ENCODE measurements around the gene MX2.

MX2 gene

GRCh38 chr21:41321211-41321907 lies 40.5 kb upstream of the MX2 start:
- Histone ChIP-seq H3K4me1 (ENCODE audit: control insufficient read depth, insufficient read depth, low read length, poor library complexity, severe bottlenecking) (peaks cover 5% of the 10 kb centered on the region), H3K36me3 (ENCODE audit: control insufficient read depth, insufficient read depth, low read length) (no peaks in the 10 kb centered on the region), H3K9me3 (ENCODE audit: control insufficient read depth, low read length) (no peaks in the 10 kb centered on the region), H3K27me3 (replicated peaks; ENCODE audit: control insufficient read depth, insufficient read depth, low read length, poor library complexity, severe bottlenecking) (peaks cover 17% of the 10 kb centered on the region), H3K27ac (ENCODE audit: insufficient read depth, low read length, poor library complexity, severe bottlenecking) (no peak overlapping the region), H3K4me3 (ENCODE audit: insufficient read depth, low read depth, low read length, poor library complexity, severe bottlenecking) (no peak overlapping the region)
- DNase-seq: no peak

GRCh38 chr21:41321908-41322495 lies 39.8 kb upstream of the MX2 start:
- Histone ChIP-seq H3K4me3 (ENCODE audit: insufficient read depth, low read depth, low read length, poor library complexity, severe bottlenecking) (no peak overlapping the region), H3K9me3 (ENCODE audit: control insufficient read depth, low read length) (no peaks in the 10 kb centered on the region), H3K27ac (ENCODE audit: insufficient read depth, low read length, poor library complexity, severe bottlenecking) (no peak overlapping the region), H3K27me3 (replicated peaks; ENCODE audit: control insufficient read depth, insufficient read depth, low read length, poor library complexity, severe bottlenecking) (peaks cover 12% of the 10 kb centered on the region), H3K4me1 (ENCODE audit: control insufficient read depth, insufficient read depth, low read length, poor library complexity, severe bottlenecking) (no peaks in the 10 kb centered on the region), H3K36me3 (ENCODE audit: control insufficient read depth, insufficient read depth, low read length) (no peaks in the 10 kb centered on the region)
- DNase-seq: no peak

GRCh38 chr21:41322496-41323382 lies 39.1 kb upstream of the MX2 start:
- Histone ChIP-seq H3K9me3 (ENCODE audit: control insufficient read depth, low read length) (no peaks in the 10 kb centered on the region), H3K27ac (ENCODE audit: insufficient read depth, low read length, poor library complexity, severe bottlenecking) (no peak overlapping the region), H3K36me3 (ENCODE audit: control insufficient read depth, insufficient read depth, low read length) (no peaks in the 10 kb centered on the region), H3K4me3 (ENCODE audit: insufficient read depth, low read depth, low read length, poor library complexity, severe bottlenecking) (no peak overlapping the region), H3K4me1 (ENCODE audit: control insufficient read depth, insufficient read depth, low read length, poor library complexity, severe bottlenecking) (no peaks in the 10 kb centered on the region), H3K27me3 (replicated peaks; ENCODE audit: control insufficient read depth, insufficient read depth, low read length, poor library complexity, severe bottlenecking) (peaks cover 5% of the 10 kb centered on the region)
- no peak for DNase-seq

GRCh38 chr21:41325138-41325912 lies 36.5 kb upstream of the MX2 start:
- no peaks in the 10 kb centered on the region for H3K36me3 ChIP-seq (ENCODE audit: control insufficient read depth, insufficient read depth, low read length)
- no peak for DNase-seq

GRCh38 chr21:41326414-41327080 lies 35.3 kb upstream of the MX2 start:
- no peaks in the 10 kb centered on the region for H3K36me3 ChIP-seq (ENCODE audit: control insufficient read depth, insufficient read depth, low read length)
- H3K4me1 ChIP-seq (ENCODE audit: control insufficient read depth, insufficient read depth, low read length, poor library complexity, severe bottlenecking): no peaks in the 10 kb centered on the region
- no peaks in the 10 kb centered on the region for H3K27me3 ChIP-seq (replicated peaks; ENCODE audit: control insufficient read depth, insufficient read depth, low read length, poor library complexity, severe bottlenecking)
- no peak overlapping the region for H3K27ac ChIP-seq (ENCODE audit: insufficient read depth, low read length, poor library complexity, severe bottlenecking)
- H3K9me3 ChIP-seq (ENCODE audit: control insufficient read depth, low read length): no peaks in the 10 kb centered on the region
- no peak overlapping the region for H3K4me3 ChIP-seq (ENCODE audit: insufficient read depth, low read depth, low read length, poor library complexity, severe bottlenecking)
- no peak for DNase-seq

More at GRCh38 chr21:41325138-41325912, 36.5 kb upstream of the MX2 start:
- H3K27me3 ChIP-seq (replicated peaks; ENCODE audit: control insufficient read depth, insufficient read depth, low read length, poor library complexity, severe bottlenecking): no peaks in the 10 kb centered on the region
- no peak overlapping the region for H3K4me3 ChIP-seq (ENCODE audit: insufficient read depth, low read depth, low read length, poor library complexity, severe bottlenecking)
- no peak overlapping the region for H3K27ac ChIP-seq (ENCODE audit: insufficient read depth, low read length, poor library complexity, severe bottlenecking)
- H3K9me3 ChIP-seq (ENCODE audit: control insufficient read depth, low read length): no peaks in the 10 kb centered on the region
- H3K4me1 ChIP-seq (ENCODE audit: control insufficient read depth, insufficient read depth, low read length, poor library complexity, severe bottlenecking): no peaks in the 10 kb centered on the region

- H3K4me1 ChIP-seq (ENCODE audit: control insufficient read depth, insufficient read depth, low read length, poor library complexity, severe bottlenecking): no peaks in the 10 kb centered on the region
- no peaks in the 10 kb centered on the region for H3K27me3 ChIP-seq (replicated peaks; ENCODE audit: control insufficient read depth, insufficient read depth, low read length, poor library complexity, severe bottlenecking)
- DNase-seq: no peak
- H3K9me3 ChIP-seq (ENCODE audit: control insufficient read depth, low read length): no peaks in the 10 kb centered on the region
- no peaks in the 10 kb centered on the region for H3K36me3 ChIP-seq (ENCODE audit: control insufficient read depth, insufficient read depth, low read length)
- no peak overlapping the region for H3K27ac ChIP-seq (ENCODE audit: insufficient read depth, low read length, poor library complexity, severe bottlenecking)
- H3K4me3 ChIP-seq (ENCODE audit: insufficient read depth, low read depth, low read length, poor library complexity, severe bottlenecking): no peak overlapping the region
Observed at GRCh38 chr21:41327753-41328152, 34.1 kb upstream of the MX2 start.

GRCh38 chr21:41328660-41329607 lies 32.9 kb upstream of the MX2 start:
- Histone ChIP-seq H3K4me1 (ENCODE audit: control insufficient read depth, insufficient read depth, low read length, poor library complexity, severe bottlenecking) (no peaks in the 10 kb centered on the region), H3K27ac (ENCODE audit: insufficient read depth, low read length, poor library complexity, severe bottlenecking) (no peak overlapping the region), H3K36me3 (ENCODE audit: control insufficient read depth, insufficient read depth, low read length) (no peaks in the 10 kb centered on the region), H3K9me3 (ENCODE audit: control insufficient read depth, low read length) (no peaks in the 10 kb centered on the region), H3K4me3 (ENCODE audit: insufficient read depth, low read depth, low read length, poor library complexity, severe bottlenecking) (no peak overlapping the region), H3K27me3 (replicated peaks; ENCODE audit: control insufficient read depth, insufficient read depth, low read length, poor library complexity, severe bottlenecking) (no peaks in the 10 kb centered on the region)
- no peak for DNase-seq

GRCh38 chr21:41333752-41334151 lies 28.1 kb upstream of the MX2 start:
- no peaks in the 10 kb centered on the region for H3K36me3 ChIP-seq (ENCODE audit: control insufficient read depth, insufficient read depth, low read length)
- no peaks in the 10 kb centered on the region for H3K27me3 ChIP-seq (replicated peaks; ENCODE audit: control insufficient read depth, insufficient read depth, low read length, poor library complexity, severe bottlenecking)
- no peak for DNase-seq
- H3K4me1 ChIP-seq (ENCODE audit: control insufficient read depth, insufficient read depth, low read length, poor library complexity, severe bottlenecking): no peaks in the 10 kb centered on the region
- H3K4me3 ChIP-seq (ENCODE audit: insufficient read depth, low read depth, low read length, poor library complexity, severe bottlenecking): no peak overlapping the region
- no peak overlapping the region for H3K27ac ChIP-seq (ENCODE audit: insufficient read depth, low read length, poor library complexity, severe bottlenecking)
- no peaks in the 10 kb centered on the region for H3K9me3 ChIP-seq (ENCODE audit: control insufficient read depth, low read length)
